H9 (cell line): ENCODE results near the gene CFAP119. TPM values are rescaled to one million over a fixed set of nuclear protein-coding genes. Genes with fewer than 3 reads are reported as not detected.

ENCODE experiments used
- DNase-seq: peaks from one replicate; pipeline ENCODE4 v3.0.0-alpha.2; 2017
- H2AFZ ChIP-seq: one replicate; pipeline ENCODE4 v1.6.1; 2013; ENCODE audit warnings: mild to moderate bottlenecking, low read length, control low read depth, moderate library complexity
- H2AK5ac ChIP-seq: 2 replicates; pipeline ENCODE4 v1.6.1; 2013; ENCODE audit warnings: low read length, control low read depth, mixed read lengths; ENCODE audit not compliant: insufficient read length
- H2BK120ac ChIP-seq: one replicate; pipeline ENCODE4 v1.6.1; 2013; ENCODE audit warnings: low read depth, mild to moderate bottlenecking, low read length, control low read depth, inconsistent platforms; ENCODE audit not compliant: poor library complexity, severe bottlenecking
- H2BK12ac ChIP-seq: 2 replicates; pipeline ENCODE4 v1.6.1; 2013; ENCODE audit warnings: low read length, control low read depth, mixed read lengths, low read depth; ENCODE audit not compliant: insufficient read length
- H2BK15ac ChIP-seq: 2 replicates; pipeline ENCODE4 v1.6.1; 2013; ENCODE audit warnings: low read depth, low read length, control low read depth
- H2BK20ac ChIP-seq: one replicate; pipeline ENCODE4 v1.6.1; 2013; ENCODE audit warnings: low read depth, mild to moderate bottlenecking, low read length, control low read depth, inconsistent platforms; ENCODE audit not compliant: poor library complexity, severe bottlenecking
- H2BK5ac ChIP-seq: 2 replicates; pipeline ENCODE4 v1.6.1; 2013; ENCODE audit warnings: low read length, control low read depth, mixed read lengths; ENCODE audit not compliant: insufficient read length
- H3K14ac ChIP-seq: 2 replicates; pipeline ENCODE4 v1.6.1; 2013; ENCODE audit warnings: low read length, control low read depth; ENCODE audit not compliant: insufficient read depth
- H3K18ac ChIP-seq: 2 replicates; pipeline ENCODE4 v1.6.1; 2013; ENCODE audit warnings: low read depth, mild to moderate bottlenecking, mixed read lengths, low read length, control low read depth; ENCODE audit not compliant: insufficient read length
- H3K23ac ChIP-seq: 2 replicates; pipeline ENCODE4 v1.6.1; 2013; ENCODE audit warnings: low read length, control low read depth, mixed read lengths, low read depth; ENCODE audit not compliant: insufficient read length
- H3K23me2 ChIP-seq: 2 replicates; pipeline ENCODE4 v1.6.1; 2013; ENCODE audit warnings: low read depth, mild to moderate bottlenecking, mixed read lengths, low read length, control low read depth; ENCODE audit not compliant: insufficient read length, poor library complexity, severe bottlenecking
- H3K27ac ChIP-seq: 2 replicates; pipeline ENCODE4 v1.5.1; 2013; ENCODE audit warnings: low read length, control low read depth, mixed read lengths, low read depth; ENCODE audit not compliant: insufficient read length
- H3K27me3 ChIP-seq: 2 replicates; pipeline ENCODE4 v1.6.1; 2013; ENCODE audit warnings: low read length, control low read depth, inconsistent platforms; ENCODE audit not compliant: insufficient read depth
- H3K4ac ChIP-seq: 2 replicates; pipeline ENCODE4 v1.6.1; 2013; ENCODE audit warnings: low read depth, mild to moderate bottlenecking, control low read depth, inconsistent platforms, low read length, moderate library complexity
- H3K4me1 ChIP-seq: 2 replicates; pipeline ENCODE4 v1.6.1; 2013; ENCODE audit warnings: low read length, control low read depth, inconsistent platforms; ENCODE audit not compliant: insufficient read depth
- H3K4me2 ChIP-seq: 2 replicates; pipeline ENCODE4 v1.6.1; 2013; ENCODE audit warnings: low read length, control low read depth, mixed read lengths; ENCODE audit not compliant: insufficient read length, insufficient read depth
- H3K56ac ChIP-seq: 2 replicates; pipeline ENCODE4 v1.6.1; 2013; ENCODE audit warnings: low read depth, mild to moderate bottlenecking, mixed read lengths, low read length, control low read depth; ENCODE audit not compliant: insufficient read length
- H3K79me1 ChIP-seq: 2 replicates; pipeline ENCODE4 v1.6.1; 2013; ENCODE audit warnings: low read depth, mild to moderate bottlenecking, moderate library complexity, low read length, control low read depth, inconsistent platforms; ENCODE audit not compliant: insufficient read depth, poor library complexity, severe bottlenecking
- H3K79me2 ChIP-seq: 2 replicates; pipeline ENCODE4 v1.6.1; 2013; ENCODE audit warnings: low read length, control low read depth, inconsistent platforms; ENCODE audit not compliant: insufficient read depth
- H3K9ac ChIP-seq: 2 replicates; pipeline ENCODE4 v1.6.1; 2013; ENCODE audit warnings: low read length, control low read depth, mixed read lengths; ENCODE audit not compliant: insufficient read length; ENCODE audit errors: extremely low read depth
- H3K9me3 ChIP-seq: one replicate; pipeline ENCODE4 v1.6.1; 2013; ENCODE audit warnings: low read depth, low read length, inconsistent platforms; ENCODE audit not compliant: control insufficient read depth
- H3T11ph ChIP-seq: one replicate; pipeline ENCODE4 v1.6.1; 2013; ENCODE audit warnings: mild to moderate bottlenecking, low read length, control low read depth, inconsistent platforms
- H4K20me1 ChIP-seq: one replicate; pipeline ENCODE4 v1.6.1; 2013; ENCODE audit not compliant: control insufficient read depth, insufficient read length, insufficient read depth
- H4K5ac ChIP-seq: 2 replicates; pipeline ENCODE4 v1.6.1; 2013; ENCODE audit warnings: low read depth, mild to moderate bottlenecking, mixed read lengths, low read length, control low read depth; ENCODE audit not compliant: insufficient read length
- H4K8ac ChIP-seq: replicated peaks from 2 replicates; pipeline ENCODE4 v1.6.1; 2013; ENCODE audit warnings: low read length, control low read depth, mixed read lengths, low read depth; ENCODE audit not compliant: insufficient read length
- H4K91ac ChIP-seq: 2 replicates; pipeline ENCODE4 v1.6.1; 2013; ENCODE audit warnings: low read depth, mild to moderate bottlenecking, moderate library complexity, mixed read lengths, low read length, control low read depth; ENCODE audit not compliant: insufficient read length
- H3K27ac Mint-ChIP-seq, 3 experiments: 2 replicates in 2 of 3; 3 replicates in 1 of 3; pipeline ENCODE4 v1.8.0; 2020 to 2021; ENCODE audit warnings: mixed read lengths in 3 of 3, mild to moderate bottlenecking in 1 of 3, moderate library complexity in 1 of 3
- H3K27me3 Mint-ChIP-seq: 2 replicates; pipeline ENCODE4 v1.8.0; 2021; ENCODE audit warnings: low read depth, mild to moderate bottlenecking, moderate library complexity, mixed read lengths
- H3K36me3 Mint-ChIP-seq, 3 experiments: 2 replicates in 2 of 3; 3 replicates in 1 of 3; pipeline ENCODE4 v1.8.0; 2020 to 2021; ENCODE audit warnings: low read depth in 3 of 3, mixed read lengths in 3 of 3; ENCODE audit not compliant: insufficient read depth in 1 of 3
- H3K4me1 Mint-ChIP-seq, 2 experiments: 2 replicates each; pipeline ENCODE4 v1.8.0; 2020; ENCODE audit warnings: mixed read lengths in 2 of 2
- H3K4me3 Mint-ChIP-seq, 2 experiments: 2 replicates in 1 of 2; 3 replicates in 1 of 2; pipeline ENCODE4 v1.8.0; 2020 to 2021; ENCODE audit warnings: mild to moderate bottlenecking in 2 of 2, mixed read lengths in 2 of 2, moderate library complexity in 1 of 2
- H3K9me3 Mint-ChIP-seq, 2 experiments: 2 replicates in 1 of 2; 3 replicates in 1 of 2; pipeline ENCODE4 v1.8.0; 2020; ENCODE audit warnings: mild to moderate bottlenecking in 2 of 2, mixed read lengths in 2 of 2, moderate library complexity in 1 of 2
- WGBS: extraction: QIAGEN DNeasy Blood & Tissue Kit; methylation state at CpG from one replicate; pipeline ENCODE4 v1.1.7; 2013; ENCODE audit warnings: missing lambda C conversion rate, low lambda C conversion rate, mixed read lengths; ENCODE audit not compliant: insufficient read length; ENCODE audit errors: extremely low coverage; 5-methylcytosine and 5-hydroxymethylcytosine counted together
- total RNA-seq: library from RNA; stranded (reverse); gene quantifications from 2 replicates; pipeline ENCODE4 v1.2.1, GENCODE V29; 2021
- TF ChIP-seq, protein P1 (sequence below): fragments of 200-600 bp; sonication (generic); conservative IDR thresholded peaks from 3 replicates; pipeline ENCODE4 v1.8.0; 2021; ENCODE audit warnings: antibody characterized with exemption, mild to moderate bottlenecking

The CFAP119 gene
- total RNA-seq, 1 experiment from 2014 or later = 5.4 TPM

- Histone ChIP-seq H3K14ac (no peak overlapping the region), H2BK12ac (no peak overlapping the region), H2BK15ac (no peak overlapping the region), H3K27me3 (no peaks in the 10 kb centered on the region), H4K20me1 (no peaks in the 10 kb centered on the region), H4K91ac (no peak overlapping the region), H4K8ac (no peak overlapping the region), H2AK5ac (no peak overlapping the region), H2BK5ac (no peak overlapping the region), H2BK20ac (no peak overlapping the region), H3K23ac (no peak overlapping the region), H3K4me2 (no peak overlapping the region), H3K4ac (no peak overlapping the region), H4K5ac (no peak overlapping the region), H3K56ac (no peak overlapping the region), H3K27ac (no peak overlapping the region), H3K79me2 (no peaks in the 10 kb centered on the region), H3K23me2 (peaks cover 20% of the 10 kb centered on the region), H3K4me1 (no peaks in the 10 kb centered on the region), H3K79me1 (peaks cover 6% of the 10 kb centered on the region), H3K9ac (no peak overlapping the region), H3K9me3 (no peaks in the 10 kb centered on the region), H2AFZ (no peak overlapping the region), H3K18ac (no peak overlapping the region), H2BK120ac (no peak overlapping the region), H3T11ph (no peak overlapping the region)
- no peak overlapping the region for H3K27ac Mint-ChIP-seq
- H3K36me3 Mint-ChIP-seq = peaks cover 43 to 72% (median 64%) of the 10 kb centered on the region in 3 experiments
- WGBS = no CpG with 5 or more reads among the region's 11 CpGs
- TF ChIP-seq, protein P1, sequence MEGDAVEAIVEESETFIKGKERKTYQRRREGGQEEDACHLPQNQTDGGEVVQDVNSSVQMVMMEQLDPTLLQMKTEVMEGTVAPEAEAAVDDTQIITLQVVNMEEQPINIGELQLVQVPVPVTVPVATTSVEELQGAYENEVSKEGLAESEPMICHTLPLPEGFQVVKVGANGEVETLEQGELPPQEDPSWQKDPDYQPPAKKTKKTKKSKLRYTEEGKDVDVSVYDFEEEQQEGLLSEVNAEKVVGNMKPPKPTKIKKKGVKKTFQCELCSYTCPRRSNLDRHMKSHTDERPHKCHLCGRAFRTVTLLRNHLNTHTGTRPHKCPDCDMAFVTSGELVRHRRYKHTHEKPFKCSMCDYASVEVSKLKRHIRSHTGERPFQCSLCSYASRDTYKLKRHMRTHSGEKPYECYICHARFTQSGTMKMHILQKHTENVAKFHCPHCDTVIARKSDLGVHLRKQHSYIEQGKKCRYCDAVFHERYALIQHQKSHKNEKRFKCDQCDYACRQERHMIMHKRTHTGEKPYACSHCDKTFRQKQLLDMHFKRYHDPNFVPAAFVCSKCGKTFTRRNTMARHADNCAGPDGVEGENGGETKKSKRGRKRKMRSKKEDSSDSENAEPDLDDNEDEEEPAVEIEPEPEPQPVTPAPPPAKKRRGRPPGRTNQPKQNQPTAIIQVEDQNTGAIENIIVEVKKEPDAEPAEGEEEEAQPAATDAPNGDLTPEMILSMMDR = no peak
- H3K9me3 Mint-ChIP-seq = no peaks in the 10 kb centered on the region
- DNase-seq = no peak
- no peaks in the 10 kb centered on the region for H3K27me3 Mint-ChIP-seq
- H3K4me1 Mint-ChIP-seq = peaks cover 17 to 18% of the 10 kb centered on the region in 2 experiments
- peak overlapping the region; percentile 91 to 97; a peak in 4 of 5 replicates for H3K4me3 Mint-ChIP-seq
Measured at GRCh38 chr16:30764086-30764485, 2.2 kb upstream of the CFAP119 start.
